K562 (cell line): ENCODE data around the gene ASB2. TPM values are rescaled to one million over a fixed set of nuclear protein-coding genes. Genes with fewer than 3 reads are reported as not detected.

ENCODE experiments used
- ATAC-seq: fragments of 200-7000 bp; cut with Tn5 transposase; 3 replicates; pipeline ENCODE4 v1.9.1; 2020; ENCODE audit warnings: moderate library complexity
- BruUV-seq: library from RNA; stranded (reverse); fragments of 400-500 nt; replicated peaks from 2 replicates; lab custom pipeline; 2021; lab: Mats Ljungman, UMichigan
- CTCF ChIA-PET: fragments of 300-600 bp; formaldehyde crosslinking; extraction: SDS; loops from one replicate; lab custom pipeline; 2021; ENCODE audit warnings: low intra/inter-chr PET ratio; lab: Yijun Ruan, JAX
- POLR2A ChIA-PET: fragments of 300-600, 350-650 bp; sonication (Branson Sonifier 250); formaldehyde crosslinking; extraction: SDS; loops from one replicate; lab custom pipeline; 2021; ENCODE audit warnings: antibody characterized with exemption, inconsistent platforms; lab: Yijun Ruan, JAX
- DNase-seq, 4 experiments: peaks; one replicate each; pipeline versions ENCODE4 v3.0.0 to v3.0.0-alpha.2; 2011 to 2018; ENCODE audit warnings: low spot score in 3 of 4, mixed read lengths in 3 of 4; ENCODE audit errors: extremely low read depth in 1 of 4
- FAIRE-seq: peaks from 2 replicates; lab custom pipeline; 2011; peaks lifted over from hg19 to GRCh38; lab: Jason Lieb, UNC
- H2AFZ ChIP-seq: 2 replicates; pipeline ENCODE4 v1.6.0; 2011; ENCODE audit warnings: low read depth, low read length, control low read depth, inconsistent platforms
- H3K27ac ChIP-seq: fragments of 200-600 bp; 3 replicates; pipeline ENCODE4 v1.8.0; 2011; ENCODE audit warnings: low read depth, mild to moderate bottlenecking, control low read depth, inconsistent platforms, low read length, moderate library complexity, mixed read lengths; ENCODE audit errors: extremely low read depth
- H3K27me3 ChIP-seq, 2 experiments: fragments of 300-600 bp in 1 of 2; 2 replicates in 1 of 2; 3 replicates in 1 of 2; pipeline versions ENCODE4 v1.6.0 to v1.8.0; 2011; ENCODE audit warnings: inconsistent platforms in 2 of 2, low read length in 2 of 2, mild to moderate bottlenecking in 1 of 2, mixed read lengths in 1 of 2, moderate library complexity in 1 of 2; ENCODE audit not compliant: control insufficient read depth in 2 of 2, insufficient read depth in 2 of 2
- H3K36me3 ChIP-seq: fragments of 300-600 bp; 3 replicates; pipeline ENCODE4 v1.8.0; 2011; ENCODE audit warnings: mild to moderate bottlenecking, low read length, inconsistent platforms; ENCODE audit not compliant: control insufficient read depth, insufficient read depth
- H3K4me1 ChIP-seq, 2 experiments: fragments of 200-600 bp in 1 of 2; replicated peaks in 1 of 2; 2 replicates in 1 of 2; 3 replicates in 1 of 2; pipeline versions ENCODE4 v1.5.1 to v1.8.0; 2011; ENCODE audit warnings: inconsistent platforms in 2 of 2, low read length in 2 of 2, mild to moderate bottlenecking in 1 of 2, mixed read lengths in 1 of 2, moderate library complexity in 1 of 2; ENCODE audit not compliant: control insufficient read depth in 2 of 2, insufficient read depth in 2 of 2
- H3K4me2 ChIP-seq: 2 replicates; pipeline ENCODE4 v1.6.1; 2011; ENCODE audit warnings: low read length, control low read depth, inconsistent platforms, mixed read lengths; ENCODE audit not compliant: insufficient read depth
- H3K4me3 ChIP-seq: fragments of 200-600 bp; sonication (generic), shearing (Covaris generic); 2 replicates; pipeline ENCODE4 v1.5.1; 2016; ENCODE audit warnings: control low read depth, inconsistent platforms
- H3K79me2 ChIP-seq: fragments of 200-600 bp; 3 replicates; pipeline ENCODE4 v1.8.0; 2011; ENCODE audit warnings: low read length, inconsistent platforms; ENCODE audit not compliant: control insufficient read depth, insufficient read depth
- H3K9ac ChIP-seq, 2 experiments: 2 replicates each; pipeline versions ENCODE4 v1.6.0 to v1.6.1; 2011; ENCODE audit warnings: low read depth in 2 of 2, low read length in 2 of 2, control low read depth in 1 of 2, inconsistent platforms in 1 of 2, mild to moderate bottlenecking in 1 of 2, mixed read lengths in 1 of 2; ENCODE audit not compliant: insufficient read depth in 1 of 2
- H3K9me1 ChIP-seq: one replicate; pipeline ENCODE4 v1.6.0; 2011; ENCODE audit warnings: inconsistent platforms, mild to moderate bottlenecking, low read length, moderate library complexity; ENCODE audit not compliant: control insufficient read depth, insufficient read depth
- H3K9me3 ChIP-seq: replicated peaks from 2 replicates; pipeline ENCODE4 v1.5.1; 2011; ENCODE audit warnings: low read depth, low read length, inconsistent platforms; ENCODE audit not compliant: control insufficient read depth, insufficient read depth
- H4K20me1 ChIP-seq: replicated peaks from 2 replicates; pipeline ENCODE4 v1.6.1; 2011; ENCODE audit warnings: low read length, inconsistent platforms, mixed read lengths; ENCODE audit not compliant: control insufficient read depth, insufficient read depth
- ATF6 ChIP-seq: sonication (generic); formaldehyde crosslinking; IDR thresholded peaks from 2 replicates; pipeline ENCODE4 v1.4.0; 2020; ENCODE audit warnings: mild to moderate bottlenecking, missing genetic modification reagents
- ATF7 ChIP-seq: fragments of 450-650 bp; IDR thresholded peaks from 2 replicates; pipeline ENCODE4 v1.7.1; 2014; ENCODE audit warnings: mild to moderate bottlenecking, moderate library complexity
- HNRNPL ChIP-seq: fragments of 200-400 bp; formaldehyde crosslinking; IDR thresholded peaks from 2 replicates; pipeline ENCODE4 v1.6.1; 2017; ENCODE audit warnings: low read depth, mild to moderate bottlenecking, low read length
- MBD1 ChIP-seq: fragments of 250-450 bp; sonication (Bioruptor Pico); IDR thresholded peaks from 2 replicates; pipeline ENCODE4 v1.8.0; 2022; ENCODE audit warnings: inconsistent platforms
- MITF ChIP-seq: IDR thresholded peaks from 2 replicates; pipeline ENCODE4 v1.6.1; 2014; ENCODE audit warnings: antibody characterized with exemption
- ZBTB12 ChIP-seq: fragments of 250-450 bp; sonication (Bioruptor Pico); IDR thresholded peaks from 2 replicates; pipeline ENCODE4 v1.4.0; 2020
- ZNF668 ChIP-seq: fragments of 250-450 bp; sonication (Bioruptor Pico); IDR thresholded peaks from 2 replicates; pipeline ENCODE4 v1.8.0; 2022; ENCODE audit warnings: mild to moderate bottlenecking, inconsistent platforms
- WGBS: fragments of 100-300 bp; shearing (Covaris generic); methylation state at CpG from one replicate; pipeline ENCODE4 v1.1.6; 2016; ENCODE audit warnings: low coverage, mixed read lengths; ENCODE audit not compliant: insufficient coverage; ENCODE audit errors: missing lambda C conversion rate; 5-methylcytosine and 5-hydroxymethylcytosine counted together
- in situ Hi-C: fragments of 300-500 bp; cut with MboI; formaldehyde crosslinking; loops from 4 replicates; pipeline ENCODE4 v1.15.0; 2018; ENCODE audit warnings: inconsistent platforms, mixed read lengths
- intact Hi-C: fragments of 100-400 bp; cut with micrococcal nuclease; formaldehyde crosslinking; loops from 2 replicates; pipeline ENCODE4 v1.14.2; 2022
- polyA plus RNA-seq, 8 experiments: library from polyadenylated mRNA; depleted of rRNA in 4 of 8; stranded (reverse) in 5 of 8; unstranded in 3 of 8; fragments of >200 nt; fragmentation: Nextera tagmentation in 2 of 8; fragmentation: Illumina TruSeq in 1 of 8; extraction: Ambion mirVana in 2 of 8; extraction: Trizol in 1 of 8; gene quantifications; 2 replicates each; pipeline versions ENCODE4 v1.2.1 to v1.2.3, GENCODE V29; 2011 to 2014; ENCODE audit warnings: inconsistent platforms in 1 of 8, missing spikeins in 1 of 8
- total RNA-seq, 7 experiments: library from RNA; depleted of rRNA in 6 of 7; stranded (reverse); fragments of >200 nt in 6 of 7; fragmentation: Illumina TruSeq in 2 of 7; extraction: Trizol in 2 of 7; gene quantifications; 2 replicates each; pipeline versions ENCODE4 v1.2.1 to v1.2.3, GENCODE V29; 2011 to 2021; ENCODE audit warnings: low replicate concordance in 1 of 7

The ASB2 gene
- total and polyA plus RNA-seq, 9 of the 15 experiments (the other 6 are each of a cell fraction or from before 2014, with no cell fraction given): not detected

- in situ Hi-C loops: no loop called here
- BruUV-seq: no TSS peak
- Histone ChIP-seq H3K9ac (no peak overlapping the region), H4K20me1 (no peaks in the 10 kb centered on the region), H3K9me1 (no peaks in the 10 kb centered on the region), H3K4me3 (no peak overlapping the region), H2AFZ (no peak overlapping the region), H3K36me3 (no peaks in the 10 kb centered on the region), H3K27me3 (peaks cover 0 to 20% of the 10 kb centered on the region in 2 experiments; a peak in 2 of 5 replicates), H3K4me2 (no peak overlapping the region), H3K27ac (no peak overlapping the region), H3K79me2 (no peaks in the 10 kb centered on the region), H3K4me1 (no peaks in the 10 kb centered on the region), H3K9me3 (no peaks in the 10 kb centered on the region)
- FAIRE-seq (no peak), ATAC-seq (no peak), DNase-seq (no peak)
- CTCF ChIA-PET: no interaction called here
- POLR2A ChIA-PET: interaction anchor here (0.6 kb wide), 1 partner anchor 792 kb away, joined by 3 read pairs; no protein-coding TSS in a partner anchor
- WGBS: 2% methylated on average over 6 of the region's 13 CpGs
- intact Hi-C loops: no loop called here
- TF ChIP-seq ZNF668 (CRISPR knock-in tag): no peak
- no peak for TF ChIP-seq MBD1
- no peak for TF ChIP-seq ATF6
- no peak for TF ChIP-seq ZBTB12 (CRISPR knock-in tag)
- TF ChIP-seq MITF: no peak
- TF ChIP-seq ATF7: no peak
- TF ChIP-seq HNRNPL: no peak
Observed at GRCh38 chr14:93902619-93903307, 73.6 kb downstream of the ASB2 start.
